NCI-H2081 (cell line): ENCODE results near the gene PCDHA8.
"Not testable (repeated sequence)": the region's sequence is repeated elsewhere in the genome, so short reads cannot be mapped to it uniquely, and the experiment has no call there.

ENCODE experiments used
- DNase-seq, 2 experiments: peaks; one replicate each; lab custom pipeline; 2025; lab: John Stamatoyannopoulos, UW

Gene PCDHA8

GRCh38 chr5:140840978-140841962 is at the start of gene PCDHA8:
TSS of gene PCDHA8 (plus strand) at chr5:140841187. CDS start at chr5:140841322, 135 bp downstream.
- peak; percentile 66 to 82 for DNase-seq

DNA sequence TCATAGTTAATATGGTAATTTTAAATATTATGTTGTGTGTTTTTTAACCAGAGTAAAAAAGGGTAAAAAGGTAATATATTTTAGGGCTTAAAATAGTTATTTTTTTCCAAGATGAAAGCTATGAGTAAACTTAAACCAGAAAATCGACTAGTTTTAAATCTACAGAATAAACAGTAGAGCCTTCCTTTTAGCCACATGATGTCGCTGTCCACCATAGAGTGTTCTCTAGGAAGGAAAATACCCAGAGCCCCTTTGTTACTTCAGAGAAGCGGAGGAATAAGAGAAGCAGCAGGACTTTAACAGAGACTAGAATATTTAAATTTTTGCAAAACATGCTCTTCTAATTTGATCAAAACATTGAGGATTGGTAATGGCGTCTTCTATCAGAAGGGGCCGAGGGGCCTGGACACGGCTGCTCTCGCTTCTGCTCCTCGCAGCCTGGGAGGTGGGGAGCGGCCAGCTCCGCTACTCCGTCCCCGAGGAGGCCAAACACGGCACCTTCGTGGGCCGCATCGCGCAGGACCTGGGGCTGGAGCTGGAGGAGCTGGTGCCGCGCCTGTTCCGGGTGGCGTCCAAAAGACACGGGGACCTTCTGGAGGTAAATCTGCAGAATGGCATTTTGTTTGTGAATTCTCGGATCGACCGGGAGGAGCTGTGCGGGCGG is 46.3 kb upstream of the PCDHA8 start, which contains the start of gene PCDHA2:
Gene PCDHA2 (plus strand): TSS at position 258 of the 664 bp plus-strand sequence.
- DNase-seq, result no peak

- no peak for DNase-seq
Observed at GRCh38 chr5:140795259-140795641, 45.7 kb upstream of the PCDHA8 start.

DNA sequence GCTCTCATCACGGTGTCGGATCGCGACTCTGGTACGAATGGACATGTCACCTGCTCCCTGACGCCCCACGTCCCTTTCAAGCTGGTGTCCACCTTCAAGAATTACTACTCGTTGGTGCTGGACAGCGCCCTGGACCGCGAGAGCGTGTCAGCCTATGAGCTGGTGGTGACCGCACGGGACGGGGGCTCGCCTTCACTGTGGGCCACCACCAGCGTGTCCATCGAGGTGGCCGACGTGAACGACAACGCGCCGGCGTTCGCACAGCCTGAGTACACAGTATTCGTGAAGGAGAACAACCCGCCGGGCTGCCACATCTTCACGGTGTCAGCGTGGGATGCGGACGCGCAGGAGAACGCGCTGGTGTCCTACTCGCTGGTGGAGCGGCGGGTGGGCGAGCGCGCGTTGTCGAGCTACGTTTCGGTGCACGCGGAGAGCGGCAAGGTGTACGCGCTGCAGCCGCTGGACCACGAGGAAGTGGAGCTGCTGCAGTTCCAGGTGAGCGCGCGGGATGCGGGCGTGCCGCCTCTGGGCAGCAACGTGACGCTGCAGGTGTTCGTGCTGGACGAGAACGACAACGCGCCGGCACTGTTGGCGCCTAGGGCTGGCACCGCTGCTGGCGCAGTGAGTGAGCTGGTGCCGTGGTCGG is 44.8 kb upstream of the PCDHA8 start:
- not testable (repeated sequence) for DNase-seq

DNA sequence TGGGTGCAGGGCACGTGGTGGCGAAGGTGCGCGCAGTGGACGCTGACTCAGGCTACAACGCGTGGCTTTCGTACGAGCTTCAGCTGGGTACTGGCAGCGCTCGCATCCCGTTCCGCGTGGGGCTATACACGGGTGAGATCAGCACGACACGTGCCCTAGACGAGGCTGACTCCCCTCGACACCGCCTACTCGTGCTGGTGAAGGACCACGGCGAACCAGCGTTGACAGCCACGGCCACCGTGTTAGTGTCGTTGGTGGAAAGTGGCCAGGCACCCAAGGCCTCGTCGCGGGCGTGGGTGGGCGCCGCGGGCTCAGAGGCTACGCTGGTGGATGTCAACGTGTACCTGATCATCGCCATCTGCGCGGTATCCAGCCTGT is 44.3 kb upstream of the PCDHA8 start:
- DNase-seq, result no peak

DNA sequence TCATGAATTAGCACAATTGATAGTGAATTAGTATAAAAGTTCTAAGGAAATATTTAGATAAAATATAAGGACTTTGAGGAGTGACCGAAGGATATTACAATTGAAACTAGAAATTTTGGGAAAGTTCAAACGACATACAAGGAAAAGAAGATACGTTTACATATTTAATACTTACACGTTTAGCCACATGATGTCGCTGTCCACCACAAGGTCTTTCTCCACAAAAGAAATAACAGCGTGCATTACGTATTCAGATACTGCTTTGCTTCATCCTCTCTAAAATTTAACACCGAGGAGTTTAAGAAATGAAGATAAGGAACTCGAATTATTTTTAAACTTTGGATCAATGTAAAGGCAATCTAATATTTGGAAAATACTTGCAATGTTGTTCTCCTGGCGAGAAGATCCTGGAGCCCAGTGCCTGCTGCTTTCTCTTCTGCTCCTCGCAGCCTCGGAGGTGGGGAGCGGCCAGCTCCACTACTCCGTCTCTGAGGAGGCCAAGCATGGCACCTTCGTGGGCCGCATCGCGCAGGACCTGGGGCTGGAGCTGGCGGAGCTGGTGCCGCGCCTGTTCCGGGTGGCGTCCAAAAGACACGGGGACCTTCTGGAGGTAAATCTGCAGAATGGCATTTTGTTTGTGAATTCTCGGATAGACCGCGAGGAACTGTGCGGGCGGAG is 40.0 kb upstream of the PCDHA8 start, which contains the start of gene PCDHA3:
Gene PCDHA3 (plus strand): TSS at position 242 of the 678 bp plus-strand sequence.
- no peak for DNase-seq

DNA sequence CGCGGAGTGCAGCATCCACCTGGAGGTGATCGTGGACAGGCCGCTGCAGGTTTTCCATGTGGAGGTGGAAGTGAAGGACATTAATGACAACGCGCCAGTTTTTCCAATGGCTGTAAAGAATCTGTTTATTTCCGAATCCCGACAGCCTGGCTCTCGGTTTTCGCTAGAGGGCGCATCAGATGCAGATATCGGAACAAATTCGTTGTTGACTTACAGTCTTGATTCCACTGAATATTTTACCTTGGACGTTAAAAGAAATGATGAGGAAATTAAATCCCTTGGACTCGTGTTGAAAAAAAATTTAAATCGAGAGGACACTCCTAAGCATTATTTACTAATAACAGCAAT is 39.5 kb upstream of the PCDHA8 start:
- no peak for DNase-seq

- not testable (repeated sequence) for DNase-seq
Observed at GRCh38 chr5:140802381-140802780, 38.6 kb upstream of the PCDHA8 start.

DNA sequence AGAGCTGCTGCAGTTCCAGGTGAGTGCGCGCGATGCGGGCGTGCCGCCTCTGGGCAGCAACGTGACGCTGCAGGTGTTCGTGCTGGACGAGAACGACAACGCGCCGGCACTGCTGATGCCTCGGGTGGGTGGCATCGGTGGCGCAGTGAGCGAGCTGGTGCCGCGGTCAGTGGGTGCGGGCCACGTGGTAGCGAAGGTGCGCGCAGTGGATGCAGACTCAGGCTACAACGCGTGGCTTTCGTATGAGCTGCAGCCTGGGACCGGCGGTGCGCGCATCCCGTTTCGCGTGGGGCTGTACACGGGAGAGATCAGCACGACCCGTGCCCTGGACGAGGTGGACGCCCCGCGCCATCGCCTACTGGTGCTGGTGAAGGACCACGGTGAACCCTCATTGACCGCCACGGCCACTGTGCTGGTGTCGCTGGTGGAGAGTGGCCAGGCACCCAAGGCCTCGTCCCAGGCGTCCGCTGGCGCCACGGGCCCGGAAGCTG is 38.2 kb upstream of the PCDHA8 start:
- DNase-seq, result no peak

- DNase-seq, result no peak
Observed at GRCh38 chr5:140806834-140807775, 33.9 kb upstream of the PCDHA8 start, which contains the start of gene PCDHA4. TSS of gene PCDHA4 (plus strand) at chr5:140807068.

GRCh38 chr5:140808241-140808888 is 32.6 kb upstream of the PCDHA8 start:
- DNase-seq, result not testable (repeated sequence)

GRCh38 chr5:140808889-140809291 is 32.1 kb upstream of the PCDHA8 start:
- no peak for DNase-seq

- no peak for DNase-seq
Observed at GRCh38 chr5:140821375-140822280, 19.4 kb upstream of the PCDHA8 start, which contains the start of gene PCDHA5. TSS of gene PCDHA5 (plus strand) at chr5:140821613.

- no peak for DNase-seq
Observed at GRCh38 chr5:140822281-140822629, 18.7 kb upstream of the PCDHA8 start.

DNA sequence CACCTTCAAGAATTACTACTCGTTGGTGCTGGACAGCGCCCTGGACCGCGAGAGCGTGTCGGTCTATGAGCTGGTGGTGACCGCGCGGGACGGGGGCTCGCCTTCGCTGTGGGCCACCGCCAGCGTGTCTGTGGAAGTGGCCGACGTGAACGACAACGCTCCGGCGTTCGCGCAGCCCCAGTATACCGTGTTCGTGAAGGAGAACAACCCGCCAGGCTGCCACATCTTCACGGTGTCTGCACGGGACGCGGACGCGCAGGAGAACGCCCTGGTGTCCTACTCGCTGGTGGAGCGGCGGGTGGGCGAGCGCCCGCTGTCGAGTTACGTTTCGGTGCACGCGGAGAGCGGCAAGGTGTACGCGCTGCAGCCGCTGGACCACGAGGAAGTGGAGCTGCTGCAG is 18.0 kb upstream of the PCDHA8 start:
- DNase-seq, result not testable (repeated sequence)

DNA sequence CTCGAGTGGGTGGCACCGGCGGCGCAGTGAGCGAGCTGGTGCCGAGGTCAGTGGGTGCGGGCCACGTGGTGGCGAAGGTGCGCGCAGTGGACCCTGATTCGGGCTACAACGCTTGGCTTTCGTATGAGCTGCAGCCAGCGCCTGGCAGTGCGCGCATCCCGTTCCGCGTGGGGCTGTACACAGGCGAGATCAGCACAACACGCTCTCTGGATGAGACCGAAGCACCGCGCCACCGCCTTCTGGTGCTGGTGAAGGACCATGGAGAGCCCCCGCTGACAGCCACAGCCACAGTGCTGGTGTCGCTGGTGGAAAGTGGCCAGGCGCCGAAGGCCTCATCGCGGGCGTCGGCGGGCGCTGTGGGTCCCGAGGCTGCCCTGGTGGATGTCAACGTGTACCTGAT is 17.5 kb upstream of the PCDHA8 start:
- DNase-seq, result no peak

GRCh38 chr5:140827704-140828361 is 13.2 kb upstream of the PCDHA8 start, which contains the start of gene PCDHA6:
TSS of gene PCDHA6 (plus strand) at chr5:140827960. CDS start at chr5:140828092, 132 bp downstream.
- peak; percentile 53 to 64 for DNase-seq

DNA sequence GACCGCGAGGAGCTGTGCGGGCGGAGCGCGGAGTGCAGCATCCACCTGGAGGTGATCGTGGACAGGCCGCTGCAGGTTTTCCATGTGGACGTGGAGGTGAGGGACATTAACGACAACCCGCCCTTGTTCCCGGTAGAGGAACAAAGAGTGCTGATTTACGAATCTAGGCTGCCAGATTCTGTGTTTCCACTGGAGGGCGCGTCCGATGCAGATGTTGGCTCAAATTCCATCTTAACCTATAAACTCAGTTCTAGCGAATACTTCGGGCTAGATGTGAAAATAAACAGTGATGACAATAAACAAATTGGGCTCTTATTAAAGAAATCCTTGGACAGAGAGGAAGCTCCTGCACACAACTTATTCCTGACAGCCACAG is 12.6 kb upstream of the PCDHA8 start:
- DNase-seq, result peak; percentile 52 to 74
